ENCODE results near the gene ATP12A.

The ATP12A gene

GRCh38 chr13:24680921-24681604, 855 bp downstream of the ATP12A start:
- peaks cover 5% of the 10 kb centered on the region for H3K4me1 Mint-ChIP-seq
- H3K27ac Mint-ChIP-seq: no peak overlapping the region
- no peaks in the 10 kb centered on the region for H3K9me3 Mint-ChIP-seq
- H3K36me3 Mint-ChIP-seq (ENCODE audit: low read depth): peaks cover 5% of the 10 kb centered on the region
- TF ChIP-seq CTCF (IDR thresholded peaks at IDR 0.05; ENCODE audit: unreplicated experiment in 3 of 3): no peak
- peaks cover 66% of the 10 kb centered on the region for H3K27me3 Mint-ChIP-seq (ENCODE audit: low read depth)
- H3K4me3 Mint-ChIP-seq: peak overlapping the region; percentile 22 to 33 (median 23)

DNA sequence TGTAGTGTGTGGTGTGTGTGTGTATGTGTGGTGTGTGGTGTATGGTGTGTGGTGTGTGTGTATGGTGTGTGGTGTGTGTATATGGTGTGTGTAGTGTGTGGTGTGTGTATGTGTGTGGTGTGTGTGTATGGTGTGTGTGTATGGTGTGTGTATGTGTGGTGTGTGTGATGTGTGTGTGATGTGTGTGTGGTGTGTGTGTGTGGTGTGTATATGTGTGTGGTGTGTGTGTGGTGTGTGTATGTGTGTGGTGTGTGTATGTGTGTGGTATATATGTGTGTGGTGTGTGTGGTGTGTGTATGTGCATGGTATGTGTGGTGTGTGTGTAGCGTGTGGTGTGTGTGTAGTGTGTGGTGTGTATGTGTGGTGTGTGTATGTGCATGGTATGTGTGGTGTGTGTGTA, 1.7 kb downstream of the ATP12A start:
- H3K9me3 Mint-ChIP-seq: no peaks in the 10 kb centered on the region
- peak overlapping the region in 2 of 3 experiments; percentile 23 to 33 for H3K4me3 Mint-ChIP-seq
- TF ChIP-seq CTCF (IDR thresholded peaks at IDR 0.05; ENCODE audit: unreplicated experiment in 3 of 3): no peak
- peaks cover 5% of the 10 kb centered on the region for H3K36me3 Mint-ChIP-seq (ENCODE audit: low read depth)
- H3K4me1 Mint-ChIP-seq: peaks cover 5% of the 10 kb centered on the region
- peaks cover 61% of the 10 kb centered on the region for H3K27me3 Mint-ChIP-seq (ENCODE audit: low read depth)
- H3K27ac Mint-ChIP-seq: peak overlapping the region in 2 of 3 experiments; percentile 1 to 75

GRCh38 chr13:24682353-24682752, 2.1 kb downstream of the ATP12A start:
- peaks cover 59% of the 10 kb centered on the region for H3K27me3 Mint-ChIP-seq (ENCODE audit: low read depth)
- TF ChIP-seq CTCF (IDR thresholded peaks at IDR 0.05; ENCODE audit: unreplicated experiment in 3 of 3): no peak
- H3K27ac Mint-ChIP-seq: peak overlapping the region in 2 of 3 experiments; percentile 1 to 75
- no peaks in the 10 kb centered on the region for H3K9me3 Mint-ChIP-seq
- H3K36me3 Mint-ChIP-seq (ENCODE audit: low read depth): peaks cover 5% of the 10 kb centered on the region
- H3K4me1 Mint-ChIP-seq: peaks cover 5% of the 10 kb centered on the region
- H3K4me3 Mint-ChIP-seq: no peak overlapping the region

DNA sequence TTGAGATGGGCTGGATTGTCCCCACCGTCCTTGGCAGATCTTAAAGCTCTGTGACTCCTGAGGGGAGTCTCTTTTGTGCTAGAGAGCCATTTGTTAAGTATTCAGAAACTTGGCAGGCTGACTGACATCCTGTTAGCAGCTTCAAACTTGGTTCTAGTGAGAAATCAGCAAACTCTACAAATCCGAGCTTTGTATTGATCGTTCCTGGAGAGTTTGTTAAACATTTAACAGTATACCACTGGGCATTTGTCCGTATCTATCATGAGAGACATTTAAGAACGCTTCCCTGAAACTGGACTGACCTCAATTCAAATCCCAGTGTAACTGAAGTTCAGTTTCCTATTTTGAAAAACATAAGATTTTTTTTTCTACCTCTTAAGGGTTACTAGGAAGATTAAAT, 3.1 kb downstream of the ATP12A start:
- H3K36me3 Mint-ChIP-seq (ENCODE audit: low read depth): peaks cover 5% of the 10 kb centered on the region
- no peak for TF ChIP-seq CTCF (IDR thresholded peaks at IDR 0.05; ENCODE audit: unreplicated experiment in 3 of 3)
- H3K27me3 Mint-ChIP-seq (ENCODE audit: low read depth): peaks cover 59% of the 10 kb centered on the region
- no peaks in the 10 kb centered on the region for H3K9me3 Mint-ChIP-seq
- peaks cover 5% of the 10 kb centered on the region for H3K4me1 Mint-ChIP-seq
- peak overlapping the region in 1 of 3 experiments; percentile 35 for H3K27ac Mint-ChIP-seq
- H3K4me3 Mint-ChIP-seq: no peak overlapping the region

GRCh38 chr13:24683838-24684599, 3.8 kb downstream of the ATP12A start:
- H3K36me3 Mint-ChIP-seq (ENCODE audit: low read depth): peaks cover 5% of the 10 kb centered on the region
- H3K4me1 Mint-ChIP-seq: peaks cover 5% of the 10 kb centered on the region
- peak; percentile 65 to 77 (median 70) for TF ChIP-seq CTCF (IDR thresholded peaks at IDR 0.05; ENCODE audit: unreplicated experiment in 3 of 3)
- H3K27me3 Mint-ChIP-seq (ENCODE audit: low read depth): peaks cover 58% of the 10 kb centered on the region
- H3K9me3 Mint-ChIP-seq: no peaks in the 10 kb centered on the region
- H3K27ac Mint-ChIP-seq: peak overlapping the region in 1 of 3 experiments; percentile 50
- H3K4me3 Mint-ChIP-seq: no peak overlapping the region
